Right renal cortex interstitium (tissue), 3 donors: ENCODE data around the gene RNASE4. TPM values are rescaled to one million over a fixed set of nuclear protein-coding genes. Genes with fewer than 3 reads are reported as not detected.
"Not testable (repeated sequence)": the region's sequence is repeated elsewhere in the genome, so short reads cannot be mapped to it uniquely, and the experiment has no call there.

Experiments used
- DNase-seq, 3 donors: peaks; one replicate each; pipeline ENCODE4 v3.0.0-alpha.2; 2013; ENCODE audit warnings: low read depth in 3 of 3, low spot score in 2 of 3
- polyA plus RNA-seq, 3 donors: library from polyadenylated mRNA; unstranded; fragments of 120-200 nt; gene quantifications; one replicate each; pipeline ENCODE4 v1.2.1, GENCODE V29; 2013; ENCODE audit not compliant: insufficient read length in 3 of 3

Gene RNASE4
- 1 to 10 TPM; 2.1 to 7.0 (median 2.6) TPM for polyA plus RNA-seq

GRCh38 chr14:20683891-20684661 is at the start of gene RNASE4:
Gene RNASE4, plus strand, starts transcription at chr14:20684560. Its CDS starts 14,812 bp downstream, at chr14:20699372.
- DNase-seq: peak; percentile 54 to 76 (median 69)

GRCh38 chr14:20641591-20641990 is 42.8 kb upstream of the RNASE4 start, which contains the start of gene OR6S1:
Gene OR6S1, minus strand, starts transcription at chr14:20641691. Its CDS starts 0 bp downstream, at chr14:20641691.
- DNase-seq: no peak

GRCh38 chr14:20642182-20642581 is 42.2 kb upstream of the RNASE4 start:
- no peak for DNase-seq

- not testable (repeated sequence) for DNase-seq
Measured at GRCh38 chr14:20642755-20643154, 41.6 kb upstream of the RNASE4 start.

- no peak for DNase-seq
Measured at GRCh38 chr14:20644520-20644919, 39.8 kb upstream of the RNASE4 start.

GRCh38 chr14:20645481-20645880 is 38.9 kb upstream of the RNASE4 start:
- DNase-seq: no peak

GRCh38 chr14:20652996-20653975 is 31.1 kb upstream of the RNASE4 start:
- DNase-seq: no peak

- no peak for DNase-seq
Measured at GRCh38 chr14:20655851-20656250, 28.5 kb upstream of the RNASE4 start.

GRCh38 chr14:20656274-20656673 is 28.1 kb upstream of the RNASE4 start:
- no peak for DNase-seq

- DNase-seq: no peak
Measured at GRCh38 chr14:20657216-20658211, 26.8 kb upstream of the RNASE4 start.

GRCh38 chr14:20658246-20658645 is 26.1 kb upstream of the RNASE4 start:
- DNase-seq: no peak

GRCh38 chr14:20659336-20659735 is 25.0 kb upstream of the RNASE4 start:
- no peak for DNase-seq

GRCh38 chr14:20659813-20660395 is 24.5 kb upstream of the RNASE4 start:
- no peak for DNase-seq

- DNase-seq: no peak
Measured at GRCh38 chr14:20661197-20661596, 23.2 kb upstream of the RNASE4 start.

- DNase-seq: no peak
Measured at GRCh38 chr14:20662968-20663732, 21.2 kb upstream of the RNASE4 start.

GRCh38 chr14:20666400-20666961 is 17.9 kb upstream of the RNASE4 start:
- not testable (repeated sequence) for DNase-seq

- no peak for DNase-seq
Measured at GRCh38 chr14:20667957-20668356, 16.4 kb upstream of the RNASE4 start.

- no peak for DNase-seq
Measured at GRCh38 chr14:20668969-20669368, 15.4 kb upstream of the RNASE4 start.
